Fibroblast of lung (primary cell): ENCODE measurements around the gene PCDHGA1.
A peak's percentile ranks its signal among the peaks of the same experiment; 100 is the strongest.
"Not testable (repeated sequence)": the region's sequence is repeated elsewhere in the genome, so short reads cannot be mapped to it uniquely, and the experiment has no call there.

Experiments
- EZH2 ChIP-seq: IDR thresholded peaks from 2 replicates; pipeline ENCODE4 v1.5.1; 2012; ENCODE audit warnings: low read length, control low read depth, mild to moderate bottlenecking; ENCODE audit errors: missing control alignments
- TF ChIP-seq, protein P1 (sequence below), 2 donors: IDR thresholded peaks in 1 of 2; conservative IDR thresholded peaks in 1 of 2; 1 replicate in 1 of 2; 2 replicates in 1 of 2; pipeline ENCODE4 v1.5.1; 2011 to 2012; ENCODE audit warnings: low read length in 2 of 2, control low read depth in 1 of 2, inconsistent platforms in 1 of 2, low read depth in 1 of 2, mild to moderate bottlenecking in 1 of 2

DNA sequence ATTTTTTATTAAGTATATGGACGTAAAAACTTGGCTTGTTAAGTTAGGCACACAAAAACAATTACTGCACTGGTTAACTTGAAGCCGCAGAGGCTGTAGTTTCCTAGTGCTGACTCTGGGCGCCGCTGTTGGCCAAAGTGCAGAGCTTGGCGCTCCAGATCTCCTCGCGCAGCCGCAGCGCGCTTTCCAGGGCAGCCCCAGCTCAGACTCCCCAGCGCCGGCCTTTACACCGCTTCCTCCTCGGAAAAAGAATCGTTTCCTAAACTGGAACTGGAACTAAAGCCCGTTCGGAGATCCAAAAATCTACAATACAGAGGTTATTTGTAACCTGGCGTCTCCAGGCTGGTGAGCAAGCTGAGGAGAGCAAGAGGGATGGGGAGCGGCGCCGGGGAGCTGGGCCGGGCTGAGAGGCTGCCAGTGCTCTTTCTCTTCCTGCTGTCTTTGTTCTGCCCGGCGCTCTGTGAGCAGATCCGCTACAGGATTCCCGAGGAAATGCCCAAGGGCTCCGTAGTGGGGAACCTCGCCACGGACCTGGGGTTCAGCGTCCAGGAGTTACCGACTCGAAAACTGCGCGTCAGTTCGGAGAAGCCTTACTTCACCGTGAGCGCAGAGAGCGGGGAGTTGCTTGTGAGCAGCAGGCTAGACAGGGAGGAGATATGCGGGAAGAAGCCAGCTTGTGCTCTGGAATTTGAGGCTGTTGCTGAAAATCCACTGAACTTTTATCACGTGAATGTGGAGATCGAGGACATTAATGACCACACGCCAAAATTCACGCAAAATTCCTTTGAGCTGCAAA, 67.6 kb downstream of the PCDHGA1 start, which contains the start of gene PCDHGB5:
- TF ChIP-seq, protein P1, sequence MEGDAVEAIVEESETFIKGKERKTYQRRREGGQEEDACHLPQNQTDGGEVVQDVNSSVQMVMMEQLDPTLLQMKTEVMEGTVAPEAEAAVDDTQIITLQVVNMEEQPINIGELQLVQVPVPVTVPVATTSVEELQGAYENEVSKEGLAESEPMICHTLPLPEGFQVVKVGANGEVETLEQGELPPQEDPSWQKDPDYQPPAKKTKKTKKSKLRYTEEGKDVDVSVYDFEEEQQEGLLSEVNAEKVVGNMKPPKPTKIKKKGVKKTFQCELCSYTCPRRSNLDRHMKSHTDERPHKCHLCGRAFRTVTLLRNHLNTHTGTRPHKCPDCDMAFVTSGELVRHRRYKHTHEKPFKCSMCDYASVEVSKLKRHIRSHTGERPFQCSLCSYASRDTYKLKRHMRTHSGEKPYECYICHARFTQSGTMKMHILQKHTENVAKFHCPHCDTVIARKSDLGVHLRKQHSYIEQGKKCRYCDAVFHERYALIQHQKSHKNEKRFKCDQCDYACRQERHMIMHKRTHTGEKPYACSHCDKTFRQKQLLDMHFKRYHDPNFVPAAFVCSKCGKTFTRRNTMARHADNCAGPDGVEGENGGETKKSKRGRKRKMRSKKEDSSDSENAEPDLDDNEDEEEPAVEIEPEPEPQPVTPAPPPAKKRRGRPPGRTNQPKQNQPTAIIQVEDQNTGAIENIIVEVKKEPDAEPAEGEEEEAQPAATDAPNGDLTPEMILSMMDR (conservative IDR thresholded peaks at IDR 0.05 in 1 of 2, IDR thresholded peaks at IDR 0.05 in 1 of 2; ENCODE audit: low read depth in 1 of 2, low read length in 2 of 2) = peak; percentile 54 to 60
- TF ChIP-seq EZH2 = not testable (repeated sequence)
